HG03565 (cell line): Measurements from ENCODE around the gene CYBRD1.

Experiments used
- ATAC-seq: cut with Tn5 transposase; IDR thresholded peaks from one replicate; pipeline ENCODE4 v1.9.1; 2021; ENCODE audit warnings: mild to moderate bottlenecking, moderate library complexity; ENCODE audit not compliant: unreplicated experiment

The CYBRD1 gene

GRCh38 chr2:171550613-171551012, 28.3 kb downstream of the CYBRD1 start:
- ATAC-seq: no peak

- no peak for ATAC-seq
These were observed 29.6 kb downstream of the CYBRD1 start for GRCh38 chr2:171551836-171552235.

GRCh38 chr2:171553236-171553635, 31.0 kb downstream of the CYBRD1 start:
- ATAC-seq: no peak

- no peak for ATAC-seq
These were observed 31.6 kb downstream of the CYBRD1 start for GRCh38 chr2:171553858-171554257.

GRCh38 chr2:171554991-171555615, 32.8 kb downstream of the CYBRD1 start:
- ATAC-seq: no peak

- ATAC-seq: no peak
These were observed 35.1 kb downstream of the CYBRD1 start for GRCh38 chr2:171557363-171557762.

- no peak for ATAC-seq
These were observed 41.0 kb downstream of the CYBRD1 start for GRCh38 chr2:171563301-171563700.

- ATAC-seq: no peak
These were observed 42.2 kb downstream of the CYBRD1 start for GRCh38 chr2:171564463-171564862.

GRCh38 chr2:171566057-171566456, 43.8 kb downstream of the CYBRD1 start:
- ATAC-seq: no peak

GRCh38 chr2:171566753-171567152, 44.5 kb downstream of the CYBRD1 start:
- no peak for ATAC-seq

- ATAC-seq: no peak
These were observed 45.8 kb downstream of the CYBRD1 start for GRCh38 chr2:171568089-171568488.

GRCh38 chr2:171571721-171572120, 49.4 kb downstream of the CYBRD1 start:
- no peak for ATAC-seq

- ATAC-seq: peak; percentile 87
These were observed 52.0 kb downstream of the CYBRD1 start for GRCh38 chr2:171574149-171574795.

- ATAC-seq: no peak
These were observed 53.3 kb downstream of the CYBRD1 start for GRCh38 chr2:171575606-171576005.

- ATAC-seq: no peak
These were observed 56.0 kb downstream of the CYBRD1 start for GRCh38 chr2:171578127-171578803.

- ATAC-seq: no peak
These were observed 57.2 kb downstream of the CYBRD1 start for GRCh38 chr2:171579481-171579880.

GRCh38 chr2:171583566-171583965, 61.3 kb downstream of the CYBRD1 start:
- ATAC-seq: no peak

- no peak for ATAC-seq
These were observed 61.7 kb downstream of the CYBRD1 start for GRCh38 chr2:171584001-171584400.

GRCh38 chr2:171587132-171587531, 64.9 kb downstream of the CYBRD1 start:
- ATAC-seq: no peak

GRCh38 chr2:171587567-171587966, 65.3 kb downstream of the CYBRD1 start:
- ATAC-seq: no peak

- no peak for ATAC-seq
These were observed 67.8 kb downstream of the CYBRD1 start for GRCh38 chr2:171590116-171590515.

- no peak for ATAC-seq
These were observed 69.8 kb downstream of the CYBRD1 start for GRCh38 chr2:171592036-171592555.
